ENCODE data around the gene GOLGA8N. TPM values are rescaled to one million over a fixed set of nuclear protein-coding genes. Genes with fewer than 3 reads are reported as not detected.

GOLGA8N gene
- polyA plus RNA-seq, 1 donor (not counting 4 experiments of a cell fraction or from before 2014, with no cell fraction given): 0.87 TPM

GRCh38 chr15:32637704-32638103, 44.4 kb downstream of the GOLGA8N start:
- Histone ChIP-seq H3K4me3 (ENCODE audit: control insufficient read depth in 2 of 3, extremely low read depth in 1 of 3, insufficient read depth in 2 of 3, low read depth in 1 of 3, low read length in 3 of 3) (no peak overlapping the region), H3K79me2 (ENCODE audit: control insufficient read depth, insufficient read depth, low read length) (no peaks in the 10 kb centered on the region), H3K36me3 (ENCODE audit: control insufficient read depth in 2 of 2, extremely low read depth in 1 of 2, insufficient read depth in 2 of 2, low read length in 2 of 2) (peaks cover 2 to 17% of the 10 kb centered on the region in 2 experiments), H3K9me3 (ENCODE audit: control insufficient read depth, low read depth, low read length) (no peaks in the 10 kb centered on the region), H3K9ac (ENCODE audit: control insufficient read depth, extremely low read depth, insufficient read depth, low read length) (no peak overlapping the region), H3K27me3 (ENCODE audit: control insufficient read depth, extremely low read depth, insufficient read depth, low read length) (no peaks in the 10 kb centered on the region), H3K4me1 (ENCODE audit: control insufficient read depth, extremely low read depth, insufficient read depth, low read length) (no peaks in the 10 kb centered on the region), H3K9me1 (ENCODE audit: control insufficient read depth, extremely low read depth, insufficient read depth, low read length) (no peaks in the 10 kb centered on the region), H2AFZ (ENCODE audit: control insufficient read depth, low read length) (no peak overlapping the region), H3K4me2 (ENCODE audit: control insufficient read depth, extremely low read depth, insufficient read depth, low read depth, low read length) (no peak overlapping the region), H3K27ac (ENCODE audit: control insufficient read depth, insufficient read depth, low read length) (no peak overlapping the region), H4K20me1 (ENCODE audit: control insufficient read depth, extremely low read depth, insufficient read depth, low read length) (no peaks in the 10 kb centered on the region)
- no peak for FAIRE-seq
- no peak for TF ChIP-seq EZH2 (IDR thresholded peaks at IDR 0.05; ENCODE audit: low read length)
- DNase-seq (ENCODE audit: low read depth, low spot score): no peak
- dilution Hi-C loops (cut with MboI; ENCODE audit: extremely low pct_ligation_motif_present, low sequenced_read_pairs): no loop called here

GRCh38 chr15:32641517-32642059, 48.3 kb downstream of the GOLGA8N start, which contains the start of gene SCG5:
SCG5 (plus strand) TSS chr15:32641710; CDS start chr15:32643593, 1,883 bp downstream.
- Histone ChIP-seq H3K4me1 (ENCODE audit: control insufficient read depth, extremely low read depth, insufficient read depth, low read length) (peaks cover 21% of the 10 kb centered on the region), H3K4me3 (ENCODE audit: control insufficient read depth in 2 of 3, extremely low read depth in 1 of 3, insufficient read depth in 2 of 3, low read depth in 1 of 3, low read length in 3 of 3) (no peak within 1 kb of the TSS), H3K9me3 (ENCODE audit: control insufficient read depth, low read depth, low read length) (no peaks in the 10 kb centered on the region), H4K20me1 (ENCODE audit: control insufficient read depth, extremely low read depth, insufficient read depth, low read length) (no peaks in the 10 kb centered on the region), H2AFZ (ENCODE audit: control insufficient read depth, low read length) (peak within 1 kb of the TSS; percentile 39), H3K9ac (ENCODE audit: control insufficient read depth, extremely low read depth, insufficient read depth, low read length) (no peak within 1 kb of the TSS), H3K27ac (ENCODE audit: control insufficient read depth, insufficient read depth, low read length) (no peak within 1 kb of the TSS), H3K27me3 (ENCODE audit: control insufficient read depth, extremely low read depth, insufficient read depth, low read length) (no peaks in the 10 kb centered on the region), H3K36me3 (ENCODE audit: control insufficient read depth in 2 of 2, extremely low read depth in 1 of 2, insufficient read depth in 2 of 2, low read length in 2 of 2) (peaks cover 0 to 7% of the 10 kb centered on the region in 2 experiments), H3K9me1 (ENCODE audit: control insufficient read depth, extremely low read depth, insufficient read depth, low read length) (no peaks in the 10 kb centered on the region), H3K79me2 (ENCODE audit: control insufficient read depth, insufficient read depth, low read length) (no peaks in the 10 kb centered on the region), H3K4me2 (ENCODE audit: control insufficient read depth, extremely low read depth, insufficient read depth, low read depth, low read length) (peak within 1 kb of the TSS; percentile 8)
- dilution Hi-C loops (cut with MboI; ENCODE audit: extremely low pct_ligation_motif_present, low sequenced_read_pairs): no loop called here
- no peak for TF ChIP-seq CTCF (optimal IDR thresholded peaks at IDR 0.05 in 1 of 3, IDR thresholded peaks at IDR 0.05 in 1 of 3, conservative IDR thresholded peaks at IDR 0.05 in 1 of 3; ENCODE audit: extremely low read depth in 1 of 3, insufficient read depth in 2 of 3, low read length in 3 of 3)
- no peak for TF ChIP-seq EZH2 (IDR thresholded peaks at IDR 0.05; ENCODE audit: low read length)
- DNase-seq (ENCODE audit: low read depth, low spot score) (no peak), FAIRE-seq (no peak)
